ENCODE measurements around the gene DYNLRB2.

DYNLRB2 gene

GRCh38 chr16:80509872-80510271, 30.9 kb upstream of the DYNLRB2 start:
- no peak for DNase-seq (ENCODE audit: extremely low read depth, insufficient read length)
- TF ChIP-seq CTCF (IDR thresholded peaks at IDR 0.05; ENCODE audit: insufficient read depth, low read length, poor library complexity, severe bottlenecking): no peak

GRCh38 chr16:80511824-80512592, 28.8 kb upstream of the DYNLRB2 start:
- Histone ChIP-seq H3K27me3 (replicated peaks; ENCODE audit: control insufficient read depth, insufficient read depth, low read length) (peaks cover 1% of the 10 kb centered on the region), H3K36me3 (ENCODE audit: control insufficient read depth, insufficient read depth, low read length) (no peaks in the 10 kb centered on the region), H3K4me3 (replicated peaks; ENCODE audit: low read depth, low read length) (no peak overlapping the region)
- no peak for DNase-seq (ENCODE audit: extremely low read depth, insufficient read length)
- TF ChIP-seq CTCF (IDR thresholded peaks at IDR 0.05; ENCODE audit: insufficient read depth, low read length, poor library complexity, severe bottlenecking): no peak

More at GRCh38 chr16:80509872-80510271, 30.9 kb upstream of the DYNLRB2 start:
- no peaks in the 10 kb centered on the region for H3K36me3 ChIP-seq (ENCODE audit: control insufficient read depth, insufficient read depth, low read length)
- no peak overlapping the region for H3K4me3 ChIP-seq (replicated peaks; ENCODE audit: low read depth, low read length)
- peaks cover 1% of the 10 kb centered on the region for H3K27me3 ChIP-seq (replicated peaks; ENCODE audit: control insufficient read depth, insufficient read depth, low read length)

GRCh38 chr16:80512593-80512853, 28.3 kb upstream of the DYNLRB2 start:
- DNase-seq (ENCODE audit: extremely low read depth, insufficient read length): no peak
- no peak for TF ChIP-seq CTCF (IDR thresholded peaks at IDR 0.05; ENCODE audit: insufficient read depth, low read length, poor library complexity, severe bottlenecking)
- Histone ChIP-seq H3K4me3 (replicated peaks; ENCODE audit: low read depth, low read length) (no peak overlapping the region), H3K36me3 (ENCODE audit: control insufficient read depth, insufficient read depth, low read length) (no peaks in the 10 kb centered on the region), H3K27me3 (replicated peaks; ENCODE audit: control insufficient read depth, insufficient read depth, low read length) (peaks cover 1% of the 10 kb centered on the region)

GRCh38 chr16:80515374-80515773, 25.4 kb upstream of the DYNLRB2 start:
- H3K4me3 ChIP-seq (replicated peaks; ENCODE audit: low read depth, low read length): no peak overlapping the region
- DNase-seq (ENCODE audit: extremely low read depth, insufficient read length): no peak
- no peaks in the 10 kb centered on the region for H3K36me3 ChIP-seq (ENCODE audit: control insufficient read depth, insufficient read depth, low read length)
- no peak for TF ChIP-seq CTCF (IDR thresholded peaks at IDR 0.05; ENCODE audit: insufficient read depth, low read length, poor library complexity, severe bottlenecking)
- no peaks in the 10 kb centered on the region; the same call in 1 of the 2 replicates for H3K27me3 ChIP-seq (replicated peaks; ENCODE audit: control insufficient read depth, insufficient read depth, low read length)

- no peaks in the 10 kb centered on the region for H3K36me3 ChIP-seq (ENCODE audit: control insufficient read depth, insufficient read depth, low read length)
- H3K4me3 ChIP-seq (replicated peaks; ENCODE audit: low read depth, low read length): no peak overlapping the region
- no peak for TF ChIP-seq CTCF (IDR thresholded peaks at IDR 0.05; ENCODE audit: insufficient read depth, low read length, poor library complexity, severe bottlenecking)
- no peaks in the 10 kb centered on the region; the same call in 1 of the 2 replicates for H3K27me3 ChIP-seq (replicated peaks; ENCODE audit: control insufficient read depth, insufficient read depth, low read length)
- DNase-seq (ENCODE audit: extremely low read depth, insufficient read length): no peak
These were observed 22.9 kb upstream of the DYNLRB2 start for GRCh38 chr16:80517846-80518245.

GRCh38 chr16:80518436-80518835, 22.4 kb upstream of the DYNLRB2 start:
- Histone ChIP-seq H3K36me3 (ENCODE audit: control insufficient read depth, insufficient read depth, low read length) (no peaks in the 10 kb centered on the region), H3K4me3 (replicated peaks; ENCODE audit: low read depth, low read length) (no peak overlapping the region), H3K27me3 (replicated peaks; ENCODE audit: control insufficient read depth, insufficient read depth, low read length) (no peaks in the 10 kb centered on the region; the same call in 1 of the 2 replicates)
- TF ChIP-seq CTCF (IDR thresholded peaks at IDR 0.05; ENCODE audit: insufficient read depth, low read length, poor library complexity, severe bottlenecking): no peak
- peak; percentile 9 for DNase-seq (ENCODE audit: extremely low read depth, insufficient read length)
